ENCODE data around the gene MYBPH. TPM values are rescaled to one million over a fixed set of nuclear protein-coding genes. Genes with fewer than 3 reads are reported as not detected.

Gene MYBPH
- total RNA-seq, 1 experiment from 2014 or later = not detected

DNA sequence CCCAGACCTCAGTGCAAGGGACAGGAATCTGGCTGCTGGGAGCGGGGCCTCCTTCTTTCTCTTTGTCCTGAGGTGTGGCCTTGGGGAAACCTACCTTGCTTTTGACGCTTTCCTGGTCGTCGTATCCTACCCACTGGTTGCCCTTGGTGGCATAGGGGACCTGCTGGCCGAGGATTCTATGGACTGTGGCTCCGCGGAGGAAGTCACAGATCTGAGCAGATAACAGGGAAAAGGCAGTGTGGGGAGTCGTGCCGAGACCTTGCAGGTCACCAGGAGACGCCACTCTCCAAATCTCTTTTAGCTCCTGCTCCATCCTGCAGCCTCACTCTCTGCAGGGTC is 4.0 kb upstream of the MYBPH start:
- no peak overlapping the region for H2BK20ac ChIP-seq (ENCODE audit: low read depth, low read length, poor library complexity, severe bottlenecking)
- no peak overlapping the region for H3K14ac ChIP-seq (ENCODE audit: insufficient read depth, low read length)
- no peak overlapping the region for H4K91ac ChIP-seq (ENCODE audit: insufficient read length, low read depth, low read length)
- H3K9me3 Mint-ChIP-seq = no peaks in the 10 kb centered on the region
- no peak overlapping the region for H4K8ac ChIP-seq (replicated peaks; ENCODE audit: insufficient read length, low read depth, low read length)
- H3K36me3 Mint-ChIP-seq (ENCODE audit: insufficient read depth in 1 of 3, low read depth in 3 of 3) = no peaks in the 10 kb centered on the region
- H3T11ph ChIP-seq (ENCODE audit: low read length) = no peak overlapping the region
- H2BK120ac ChIP-seq (ENCODE audit: low read depth, low read length, poor library complexity, severe bottlenecking) = no peak overlapping the region
- no peaks in the 10 kb centered on the region for H3K27me3 ChIP-seq (ENCODE audit: insufficient read depth, low read length)
- H4K5ac ChIP-seq (ENCODE audit: insufficient read length, low read depth, low read length) = no peak overlapping the region
- no peaks in the 10 kb centered on the region for H3K79me2 ChIP-seq (ENCODE audit: insufficient read depth, low read length)
- no peak overlapping the region for H3K27ac ChIP-seq (ENCODE audit: insufficient read length, low read depth, low read length)
- no peak overlapping the region for H2BK12ac ChIP-seq (ENCODE audit: insufficient read length, low read depth, low read length)
- no peak overlapping the region for H2BK5ac ChIP-seq (ENCODE audit: insufficient read length, low read length)
- peaks cover 1% of the 10 kb centered on the region for H3K27me3 Mint-ChIP-seq (ENCODE audit: low read depth)
- H2BK15ac ChIP-seq (ENCODE audit: low read depth, low read length) = no peak overlapping the region
- H3K9me3 ChIP-seq (ENCODE audit: control insufficient read depth, low read depth, low read length) = no peaks in the 10 kb centered on the region
- DNase-seq = no peak
- no peaks in the 10 kb centered on the region for H3K4me1 ChIP-seq (ENCODE audit: insufficient read depth, low read length)
- H3K4me1 Mint-ChIP-seq = peaks cover 20 to 34% of the 10 kb centered on the region in 2 experiments
- WGBS (ENCODE audit: extremely low coverage, insufficient read length, low lambda C conversion rate) = no CpG with 5 or more reads among the region's 10 CpGs
- H3K23me2 ChIP-seq (ENCODE audit: insufficient read length, low read depth, low read length, poor library complexity, severe bottlenecking) = no peaks in the 10 kb centered on the region
- TF ChIP-seq, protein P1, sequence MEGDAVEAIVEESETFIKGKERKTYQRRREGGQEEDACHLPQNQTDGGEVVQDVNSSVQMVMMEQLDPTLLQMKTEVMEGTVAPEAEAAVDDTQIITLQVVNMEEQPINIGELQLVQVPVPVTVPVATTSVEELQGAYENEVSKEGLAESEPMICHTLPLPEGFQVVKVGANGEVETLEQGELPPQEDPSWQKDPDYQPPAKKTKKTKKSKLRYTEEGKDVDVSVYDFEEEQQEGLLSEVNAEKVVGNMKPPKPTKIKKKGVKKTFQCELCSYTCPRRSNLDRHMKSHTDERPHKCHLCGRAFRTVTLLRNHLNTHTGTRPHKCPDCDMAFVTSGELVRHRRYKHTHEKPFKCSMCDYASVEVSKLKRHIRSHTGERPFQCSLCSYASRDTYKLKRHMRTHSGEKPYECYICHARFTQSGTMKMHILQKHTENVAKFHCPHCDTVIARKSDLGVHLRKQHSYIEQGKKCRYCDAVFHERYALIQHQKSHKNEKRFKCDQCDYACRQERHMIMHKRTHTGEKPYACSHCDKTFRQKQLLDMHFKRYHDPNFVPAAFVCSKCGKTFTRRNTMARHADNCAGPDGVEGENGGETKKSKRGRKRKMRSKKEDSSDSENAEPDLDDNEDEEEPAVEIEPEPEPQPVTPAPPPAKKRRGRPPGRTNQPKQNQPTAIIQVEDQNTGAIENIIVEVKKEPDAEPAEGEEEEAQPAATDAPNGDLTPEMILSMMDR (conservative IDR thresholded peaks at IDR 0.05) = no peak
- H4K20me1 ChIP-seq (ENCODE audit: control insufficient read depth, insufficient read depth, insufficient read length) = no peaks in the 10 kb centered on the region
- H2AK5ac ChIP-seq (ENCODE audit: insufficient read length, low read length) = no peak overlapping the region
- no peak overlapping the region for H3K9ac ChIP-seq (ENCODE audit: extremely low read depth, insufficient read length, low read length)
- H3K79me1 ChIP-seq (ENCODE audit: insufficient read depth, low read depth, low read length, poor library complexity, severe bottlenecking) = no peaks in the 10 kb centered on the region
- H3K4me3 Mint-ChIP-seq = no peak overlapping the region
- no peak overlapping the region for H3K56ac ChIP-seq (ENCODE audit: insufficient read length, low read depth, low read length)
- no peak overlapping the region for H2AFZ ChIP-seq (ENCODE audit: low read length)
- H3K27ac Mint-ChIP-seq = no peak overlapping the region
- no peak overlapping the region for H3K18ac ChIP-seq (ENCODE audit: insufficient read length, low read depth, low read length)
- no peak overlapping the region for H3K4ac ChIP-seq (ENCODE audit: low read depth, low read length)
- H3K4me2 ChIP-seq (ENCODE audit: insufficient read depth, insufficient read length, low read length) = no peak overlapping the region
- no peak overlapping the region for H3K23ac ChIP-seq (ENCODE audit: insufficient read length, low read depth, low read length)

All from H9 (cell line).